Measurements from ENCODE around the gene RALGPS1. TPM values are rescaled to one million over a fixed set of nuclear protein-coding genes. Genes with fewer than 3 reads are reported as not detected.

The RALGPS1 gene
- polyA plus RNA-seq, 2 donors: 3.8 to 6.4 TPM

GRCh38 chr9:127124111-127124531 is 209.5 kb downstream of the RALGPS1 start:
- 96 to 97% methylated on average over 7 of the region's 7 CpGs for WGBS, 2 donors
- Histone ChIP-seq H3K36me3 (ENCODE audit: control insufficient read depth in 2 of 2, insufficient read depth in 2 of 2, low read length in 1 of 2) (peaks cover 0 to 2% of the 10 kb centered on the region in 2 donors), H3K4me3 (ENCODE audit: low read depth in 1 of 2, low read length in 2 of 2) (no peak overlapping the region), H3K27me3 (ENCODE audit: control insufficient read depth in 1 of 2, insufficient read depth in 2 of 2, low read length in 2 of 2) (no peaks in the 10 kb centered on the region), H3K9me3 (ENCODE audit: control insufficient read depth in 2 of 2, insufficient read depth in 1 of 2, low read depth in 1 of 2, low read length in 1 of 2) (no peaks in the 10 kb centered on the region), H3K4me1 (ENCODE audit: control insufficient read depth in 2 of 2, insufficient read depth in 2 of 2, low read length in 1 of 2) (peaks cover 7 to 25% of the 10 kb centered on the region in 2 donors), H3K27ac (ENCODE audit: low read depth in 2 of 2, low read length in 1 of 2) (peak overlapping the region in 1 of 2 donors; percentile 73)

DNA sequence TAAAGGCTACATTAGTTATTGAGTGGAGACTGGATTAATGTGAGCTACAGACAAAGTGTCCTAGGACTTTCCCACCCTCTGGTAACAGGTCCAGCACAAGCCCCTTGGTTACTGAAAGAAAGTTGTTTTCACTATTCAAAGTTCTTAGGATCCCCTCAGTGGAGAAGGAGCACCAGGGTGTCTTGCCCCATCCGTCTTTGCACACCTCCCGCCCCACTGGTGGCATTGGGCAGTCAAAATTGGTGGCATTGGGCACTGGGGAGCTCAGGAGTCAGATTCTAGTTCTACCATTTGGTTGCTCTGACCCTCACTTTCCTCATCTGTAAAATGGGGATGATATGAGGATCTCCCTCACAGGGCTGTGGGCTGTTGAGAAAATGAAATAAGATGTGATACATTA is 210.2 kb downstream of the RALGPS1 start:
- peaks cover 0 to 2% of the 10 kb centered on the region in 2 donors for H3K36me3 ChIP-seq (ENCODE audit: control insufficient read depth in 2 of 2, insufficient read depth in 2 of 2, low read length in 1 of 2)
- no peak overlapping the region for H3K27ac ChIP-seq (ENCODE audit: low read depth in 2 of 2, low read length in 1 of 2)
- H3K9me3 ChIP-seq (ENCODE audit: control insufficient read depth in 2 of 2, insufficient read depth in 1 of 2, low read depth in 1 of 2, low read length in 1 of 2): no peaks in the 10 kb centered on the region
- no peak overlapping the region for H3K4me3 ChIP-seq (ENCODE audit: low read depth in 1 of 2, low read length in 2 of 2)
- 97 to 98% methylated on average over 2 of the region's 2 CpGs for WGBS, 2 donors
- H3K4me1 ChIP-seq (ENCODE audit: control insufficient read depth in 2 of 2, insufficient read depth in 2 of 2, low read length in 1 of 2): peaks cover 11 to 27% of the 10 kb centered on the region in 2 donors
- H3K27me3 ChIP-seq (ENCODE audit: control insufficient read depth in 1 of 2, insufficient read depth in 2 of 2, low read length in 2 of 2): no peaks in the 10 kb centered on the region

DNA sequence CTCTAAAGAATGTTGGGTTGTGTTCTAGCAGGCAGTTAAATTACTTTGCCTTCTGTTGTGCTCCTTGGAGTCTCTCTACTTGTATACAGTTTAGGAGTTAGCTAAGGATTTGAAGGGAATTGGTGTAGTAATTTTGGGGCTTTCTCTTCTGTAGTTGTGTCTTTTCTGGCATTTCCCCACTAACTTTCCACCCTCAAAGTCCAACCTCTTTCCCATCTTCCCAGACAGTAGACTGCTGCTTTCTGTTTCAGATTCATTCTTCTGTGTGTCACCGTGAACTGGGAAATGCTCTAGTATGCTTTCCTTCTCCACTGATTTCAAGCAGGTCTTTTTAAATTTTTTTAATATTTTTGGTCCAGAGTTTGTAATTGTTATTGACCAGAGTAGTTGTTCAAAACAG is 212.4 kb downstream of the RALGPS1 start:
- H3K27ac ChIP-seq (ENCODE audit: low read depth in 2 of 2, low read length in 1 of 2): no peak overlapping the region
- no peak overlapping the region for H3K4me3 ChIP-seq (ENCODE audit: low read depth in 1 of 2, low read length in 2 of 2)

DNA sequence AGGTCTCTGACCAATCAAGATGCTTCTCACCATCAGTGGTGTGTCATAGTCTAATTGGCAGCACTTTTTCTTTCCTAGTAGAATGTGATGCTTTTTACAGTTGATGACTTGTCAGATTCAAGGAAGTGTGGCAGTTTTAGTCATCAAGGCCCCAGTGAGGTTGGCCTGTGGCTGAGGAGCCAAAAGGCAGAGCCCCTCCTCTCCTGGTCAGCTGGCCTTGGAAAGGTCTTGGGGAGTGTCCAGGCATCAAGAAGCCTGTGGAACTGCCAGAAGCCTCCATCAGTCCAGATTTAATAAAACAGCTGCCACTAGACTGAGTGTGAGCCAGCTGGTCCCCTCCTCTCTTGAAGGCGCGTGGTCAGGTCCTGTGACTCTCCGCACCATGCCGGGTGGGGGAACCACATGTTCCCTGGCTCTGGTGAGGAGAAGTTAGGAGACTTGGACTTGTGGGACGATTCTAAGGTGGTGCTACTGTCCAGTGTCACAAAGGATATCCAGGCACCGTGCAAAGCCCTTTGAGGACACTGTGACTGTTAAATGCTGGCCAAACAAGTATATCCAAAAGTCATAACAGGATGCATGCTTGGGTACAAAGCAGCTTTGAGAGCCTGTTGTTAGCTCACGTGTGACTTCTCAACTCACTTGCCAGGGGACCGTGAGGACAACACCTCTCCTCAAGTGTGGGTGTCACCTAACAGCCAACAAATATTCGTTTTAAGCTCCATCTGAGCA is 213.9 kb downstream of the RALGPS1 start:
- peaks cover 8 to 22% of the 10 kb centered on the region in 2 donors for H3K4me1 ChIP-seq (ENCODE audit: control insufficient read depth in 2 of 2, insufficient read depth in 2 of 2, low read length in 1 of 2)

More for the DNA sequence above, 212.4 kb downstream of the RALGPS1 start:
- Histone ChIP-seq H3K36me3 (ENCODE audit: control insufficient read depth in 2 of 2, insufficient read depth in 2 of 2, low read length in 1 of 2) (no peaks in the 10 kb centered on the region), H3K4me1 (ENCODE audit: control insufficient read depth in 2 of 2, insufficient read depth in 2 of 2, low read length in 1 of 2) (peaks cover 12 to 28% of the 10 kb centered on the region in 2 donors), H3K9me3 (ENCODE audit: control insufficient read depth in 2 of 2, insufficient read depth in 1 of 2, low read depth in 1 of 2, low read length in 1 of 2) (no peaks in the 10 kb centered on the region), H3K27me3 (ENCODE audit: control insufficient read depth in 1 of 2, insufficient read depth in 2 of 2, low read length in 2 of 2) (no peaks in the 10 kb centered on the region)
- WGBS, 2 donors: 53 to 63% methylated on average over 1 of the region's 1 CpG

DNA sequence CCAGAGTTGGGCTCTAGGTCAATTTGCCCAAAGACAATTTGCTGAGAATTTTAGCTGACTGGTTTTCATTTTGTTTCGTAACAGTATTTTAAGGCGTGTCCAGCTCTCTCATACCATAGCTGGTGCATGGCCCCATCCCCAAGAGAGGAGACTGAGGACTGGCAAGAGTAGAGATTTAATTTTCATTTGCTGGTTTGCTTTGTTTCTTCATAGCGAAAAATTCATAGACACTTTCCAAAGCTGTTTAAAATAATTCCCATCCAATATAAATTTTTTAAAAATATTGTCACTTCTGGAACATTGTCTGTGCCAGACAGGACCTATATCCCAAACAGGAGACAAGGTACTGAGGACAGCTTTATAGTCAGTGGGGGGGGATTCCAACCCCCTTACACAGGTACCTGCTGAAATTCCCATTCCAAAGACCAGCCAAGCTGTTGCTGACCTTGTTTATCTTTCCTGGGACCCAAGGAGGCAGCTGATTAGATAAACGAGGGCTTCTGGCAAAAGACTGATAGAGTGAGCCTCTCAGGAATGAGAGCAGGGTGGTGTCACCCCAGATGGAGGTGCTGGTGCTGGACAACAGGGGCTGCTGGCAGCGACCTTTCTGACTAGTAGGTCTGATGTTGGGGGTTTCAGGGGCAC is 214.6 kb downstream of the RALGPS1 start:
- 63 to 69% methylated on average over 5 of the region's 5 CpGs for WGBS, 2 donors
- H3K9me3 ChIP-seq (ENCODE audit: control insufficient read depth in 2 of 2, insufficient read depth in 1 of 2, low read depth in 1 of 2, low read length in 1 of 2): no peaks in the 10 kb centered on the region
- H3K4me1 ChIP-seq (ENCODE audit: control insufficient read depth in 2 of 2, insufficient read depth in 2 of 2, low read length in 1 of 2): peaks cover 13 to 21% of the 10 kb centered on the region in 2 donors
- H3K36me3 ChIP-seq (ENCODE audit: control insufficient read depth in 2 of 2, insufficient read depth in 2 of 2, low read length in 1 of 2): no peaks in the 10 kb centered on the region
- no peaks in the 10 kb centered on the region for H3K27me3 ChIP-seq (ENCODE audit: control insufficient read depth in 1 of 2, insufficient read depth in 2 of 2, low read length in 2 of 2)
- no peak overlapping the region for H3K4me3 ChIP-seq (ENCODE audit: low read depth in 1 of 2, low read length in 2 of 2)
- H3K27ac ChIP-seq (ENCODE audit: low read depth in 2 of 2, low read length in 1 of 2): peak overlapping the region; percentile 35 to 96

More for the DNA sequence above, 213.9 kb downstream of the RALGPS1 start:
- no peaks in the 10 kb centered on the region for H3K36me3 ChIP-seq (ENCODE audit: control insufficient read depth in 2 of 2, insufficient read depth in 2 of 2, low read length in 1 of 2)
- H3K27me3 ChIP-seq (ENCODE audit: control insufficient read depth in 1 of 2, insufficient read depth in 2 of 2, low read length in 2 of 2): no peaks in the 10 kb centered on the region
- H3K9me3 ChIP-seq (ENCODE audit: control insufficient read depth in 2 of 2, insufficient read depth in 1 of 2, low read depth in 1 of 2, low read length in 1 of 2): no peaks in the 10 kb centered on the region
- peak overlapping the region; percentile 57 to 96 for H3K27ac ChIP-seq (ENCODE audit: low read depth in 2 of 2, low read length in 1 of 2)
- 54 to 64% methylated on average over 9 of the region's 9 CpGs for WGBS, 2 donors
- no peak overlapping the region for H3K4me3 ChIP-seq (ENCODE audit: low read depth in 1 of 2, low read length in 2 of 2)

GRCh38 chr9:127129718-127130085 is 215.1 kb downstream of the RALGPS1 start:
- Histone ChIP-seq H3K4me3 (ENCODE audit: low read depth in 1 of 2, low read length in 2 of 2) (no peak overlapping the region), H3K36me3 (ENCODE audit: control insufficient read depth in 2 of 2, insufficient read depth in 2 of 2, low read length in 1 of 2) (no peaks in the 10 kb centered on the region), H3K9me3 (ENCODE audit: control insufficient read depth in 2 of 2, insufficient read depth in 1 of 2, low read depth in 1 of 2, low read length in 1 of 2) (no peaks in the 10 kb centered on the region), H3K27ac (ENCODE audit: low read depth in 2 of 2, low read length in 1 of 2) (peak overlapping the region; percentile 35 to 77), H3K4me1 (ENCODE audit: control insufficient read depth in 2 of 2, insufficient read depth in 2 of 2, low read length in 1 of 2) (peaks cover 13 to 21% of the 10 kb centered on the region in 2 donors), H3K27me3 (ENCODE audit: control insufficient read depth in 1 of 2, insufficient read depth in 2 of 2, low read length in 2 of 2) (no peaks in the 10 kb centered on the region)
- 66 to 77% methylated on average over 3 of the region's 3 CpGs for WGBS, 2 donors

GRCh38 chr9:127130235-127130634 is 215.7 kb downstream of the RALGPS1 start:
- 93 to 96% methylated on average over 2 of the region's 2 CpGs for WGBS, 2 donors
- Histone ChIP-seq H3K4me3 (ENCODE audit: low read depth in 1 of 2, low read length in 2 of 2) (no peak overlapping the region), H3K9me3 (ENCODE audit: control insufficient read depth in 2 of 2, insufficient read depth in 1 of 2, low read depth in 1 of 2, low read length in 1 of 2) (no peaks in the 10 kb centered on the region), H3K36me3 (ENCODE audit: control insufficient read depth in 2 of 2, insufficient read depth in 2 of 2, low read length in 1 of 2) (no peaks in the 10 kb centered on the region), H3K4me1 (ENCODE audit: control insufficient read depth in 2 of 2, insufficient read depth in 2 of 2, low read length in 1 of 2) (peaks cover 13 to 21% of the 10 kb centered on the region in 2 donors), H3K27ac (ENCODE audit: low read depth in 2 of 2, low read length in 1 of 2) (peak overlapping the region in 1 of 2 donors; percentile 15), H3K27me3 (ENCODE audit: control insufficient read depth in 1 of 2, insufficient read depth in 2 of 2, low read length in 2 of 2) (no peaks in the 10 kb centered on the region)

GRCh38 chr9:127130661-127131538 is 216.3 kb downstream of the RALGPS1 start:
- Histone ChIP-seq H3K27me3 (ENCODE audit: control insufficient read depth in 1 of 2, insufficient read depth in 2 of 2, low read length in 2 of 2) (no peaks in the 10 kb centered on the region), H3K27ac (ENCODE audit: low read depth in 2 of 2, low read length in 1 of 2) (peak overlapping the region; percentile 54 to 84)
- WGBS, 2 donors: 48 to 56% methylated on average over 10 of the region's 10 CpGs

DNA sequence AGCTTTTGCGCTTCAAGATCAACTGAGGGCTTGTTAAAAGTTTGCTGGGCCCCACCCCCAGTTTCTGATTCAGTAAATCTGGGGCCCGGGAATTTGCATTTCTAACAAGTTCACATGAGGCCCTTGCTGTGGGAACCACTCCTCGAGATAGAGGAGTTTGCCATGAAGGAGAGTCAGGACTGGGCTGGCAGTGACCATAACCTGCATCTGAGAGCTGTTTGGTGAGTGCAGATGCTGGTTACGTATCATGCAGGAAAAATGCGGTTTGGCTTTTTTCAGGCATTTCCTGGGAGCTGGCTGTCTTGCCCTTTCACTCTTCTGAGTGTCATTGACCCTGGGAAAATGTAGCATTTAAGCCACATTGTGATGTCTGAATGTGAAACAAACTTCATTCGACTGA is 217.3 kb downstream of the RALGPS1 start:
- 77 to 84% methylated on average over 6 of the region's 6 CpGs for WGBS, 2 donors
- peaks cover 13 to 21% of the 10 kb centered on the region in 2 donors for H3K4me1 ChIP-seq (ENCODE audit: control insufficient read depth in 2 of 2, insufficient read depth in 2 of 2, low read length in 1 of 2)
- no peaks in the 10 kb centered on the region for H3K27me3 ChIP-seq (ENCODE audit: control insufficient read depth in 1 of 2, insufficient read depth in 2 of 2, low read length in 2 of 2)
- peak overlapping the region; percentile 54 to 84 for H3K27ac ChIP-seq (ENCODE audit: low read depth in 2 of 2, low read length in 1 of 2)
- no peaks in the 10 kb centered on the region for H3K36me3 ChIP-seq (ENCODE audit: control insufficient read depth in 2 of 2, insufficient read depth in 2 of 2, low read length in 1 of 2)
- no peak overlapping the region for H3K4me3 ChIP-seq (ENCODE audit: low read depth in 1 of 2, low read length in 2 of 2)
- no peaks in the 10 kb centered on the region for H3K9me3 ChIP-seq (ENCODE audit: control insufficient read depth in 2 of 2, insufficient read depth in 1 of 2, low read depth in 1 of 2, low read length in 1 of 2)

More at GRCh38 chr9:127130661-127131538, 216.3 kb downstream of the RALGPS1 start:
- no peak overlapping the region for H3K4me3 ChIP-seq (ENCODE audit: low read depth in 1 of 2, low read length in 2 of 2)
- H3K4me1 ChIP-seq (ENCODE audit: control insufficient read depth in 2 of 2, insufficient read depth in 2 of 2, low read length in 1 of 2): peaks cover 13 to 21% of the 10 kb centered on the region in 2 donors
- H3K36me3 ChIP-seq (ENCODE audit: control insufficient read depth in 2 of 2, insufficient read depth in 2 of 2, low read length in 1 of 2): no peaks in the 10 kb centered on the region
- H3K9me3 ChIP-seq (ENCODE audit: control insufficient read depth in 2 of 2, insufficient read depth in 1 of 2, low read depth in 1 of 2, low read length in 1 of 2): no peaks in the 10 kb centered on the region
